Panc1 (cell line): Measurements from ENCODE around the gene RAI1. TPM values are rescaled to one million over a fixed set of nuclear protein-coding genes. Genes with fewer than 3 reads are reported as not detected.

Experiments
- ATAC-seq: fragments of 200-7000 bp; cut with Tn5 transposase; 2 replicates; pipeline ENCODE4 v1.9.1; 2020; ENCODE audit warnings: mild to moderate bottlenecking, moderate library complexity
- BruUV-seq: library from RNA; stranded (reverse); fragments of 400-500 nt; replicated peaks from 2 replicates; lab custom pipeline; 2021; lab: Mats Ljungman, UMichigan
- CTCF ChIA-PET: fragments of 300-600 bp; sonication (Branson Sonifier 250); formaldehyde crosslinking; loops from one replicate; lab custom pipeline; 2022; ENCODE audit warnings: antibody characterized with exemption; lab: Charles Lee
- POLR2A ChIA-PET: fragments of 300-600 bp; sonication (Branson Sonifier 250); formaldehyde crosslinking; loops from one replicate; lab custom pipeline; 2022; ENCODE audit warnings: antibody characterized with exemption; lab: Charles Lee
- DNase-seq: peaks from one replicate; pipeline ENCODE4 v3.0.0-alpha.2; 2010; ENCODE audit warnings: low read depth, low spot score
- H3K27ac ChIP-seq: 2 replicates; pipeline ENCODE4 v1.5.1; 2011; ENCODE audit warnings: mild to moderate bottlenecking, low read length, inconsistent platforms
- H3K27me3 ChIP-seq: fragments of 200-500 bp; sonication (Bioruptor generic); 2 replicates; pipeline ENCODE4 v1.6.0; 2014; ENCODE audit warnings: low read length, inconsistent platforms; ENCODE audit not compliant: control insufficient read depth, insufficient read depth
- H3K36me3 ChIP-seq: fragments of 200-500 bp; sonication (Bioruptor generic); 2 replicates; pipeline ENCODE4 v1.5.1; 2014; ENCODE audit warnings: inconsistent platforms, mild to moderate bottlenecking, low read length, moderate library complexity; ENCODE audit not compliant: control insufficient read depth, insufficient read depth
- H3K4me1 ChIP-seq: 2 replicates; pipeline ENCODE4 v1.5.1; 2011; ENCODE audit warnings: inconsistent platforms, mild to moderate bottlenecking, low read length, moderate library complexity; ENCODE audit not compliant: control insufficient read depth, insufficient read depth
- H3K4me3 ChIP-seq, 2 experiments: 2 replicates each; pipeline ENCODE4 v1.5.1; 2011 to 2012; ENCODE audit warnings: low read depth in 2 of 2, low read length in 2 of 2, mild to moderate bottlenecking in 2 of 2, inconsistent platforms in 1 of 2, moderate library complexity in 1 of 2
- H3K9me3 ChIP-seq: fragments of 200-500 bp; sonication (Bioruptor generic); 2 replicates; pipeline ENCODE4 v1.5.1; 2014; ENCODE audit warnings: low read depth, mild to moderate bottlenecking, inconsistent platforms, low read length, moderate library complexity; ENCODE audit not compliant: control insufficient read depth, insufficient read depth
- POLR2AphosphoS5 ChIP-seq: IDR thresholded peaks from 2 replicates; pipeline ENCODE4 v1.6.1; 2012; ENCODE audit warnings: mild to moderate bottlenecking, low read depth, low read length, moderate library complexity
- REST ChIP-seq, 2 experiments: IDR thresholded peaks; 2 replicates each; pipeline ENCODE4 v1.6.1; 2011 to 2012; ENCODE audit warnings: low read depth in 2 of 2, control low read depth in 1 of 2, low read length in 1 of 2, mild to moderate bottlenecking in 1 of 2, moderate library complexity in 1 of 2; ENCODE audit not compliant: insufficient read depth in 1 of 2
- SIN3A ChIP-seq: IDR thresholded peaks from 2 replicates; pipeline ENCODE4 v1.6.1; 2012; ENCODE audit warnings: low read depth, mild to moderate bottlenecking, low read length, moderate library complexity, borderline replicate concordance; ENCODE audit not compliant: insufficient read depth
- TCF7L2 ChIP-seq: IDR thresholded peaks from 2 replicates; pipeline ENCODE4 v1.6.1; 2011; ENCODE audit warnings: mild to moderate bottlenecking, low read depth, low read length, inconsistent platforms
- in situ Hi-C: cut with HindIII; loops from 2 replicates; pipeline ENCODE4 v1.10.0; 2016; ENCODE audit warnings: low sequenced_read_pairs, low pct_unique_long_range_greater_than_20kb
- intact Hi-C: fragments of 100-400 bp; cut with micrococcal nuclease; formaldehyde crosslinking; loops from one replicate; pipeline ENCODE4 v1.10.0; 2022; ENCODE audit not compliant: unreplicated experiment
- total RNA-seq: library from RNA; stranded (reverse); gene quantifications from one replicate; pipeline ENCODE4 v1.2.1, GENCODE V29; 2021; ENCODE audit not compliant: unreplicated experiment
- TF ChIP-seq, protein P1 (sequence below): fragments of 450-650 bp; IDR thresholded peaks from 2 replicates; pipeline ENCODE4 v1.5.1; 2017; ENCODE audit warnings: mild to moderate bottlenecking

The RAI1 gene
- total RNA-seq, 1 experiment from 2014 or later = 51.0 TPM

GRCh38 chr17:17835415-17836249 lies 154.4 kb downstream of the RAI1 start:
- Histone ChIP-seq H3K27ac (peak overlapping the region; percentile 98), H3K27me3 (no peaks in the 10 kb centered on the region), H3K4me1 (peaks cover 49% of the 10 kb centered on the region), H3K36me3 (0 out of 2 replicates have a peak, but pooled peaks cover 2% of the 10 kb centered on the region), H3K4me3 (peak overlapping the region; percentile 64 to 72), H3K9me3 (no peaks in the 10 kb centered on the region)
- ChIA-PET POLR2A (interaction anchor here (0.6 to 1.5 kb wide), 7 partner anchors 8 to 693 kb away, joined by 3 to 7 read pairs (median 4); no protein-coding TSS in a partner anchor), CTCF (interaction anchor here (0.6 kb wide), 1 partner anchor 28 kb away, joined by 5 read pairs; no protein-coding TSS in a partner anchor)
- ATAC-seq = peak; percentile 14
- DNase-seq = no peak
- intact Hi-C loops = no loop called here
- BruUV-seq = TSS peak; percentile 81
- in situ Hi-C loops = no loop called here
- TF ChIP-seq TCF7L2 (no peak), SIN3A (no peak), REST (IDR thresholded peaks at IDR 0.05; ENCODE audit: insufficient read depth in 1 of 2, low read depth in 2 of 2, low read length in 1 of 2) (no peak), POLR2AphosphoS5 (no peak)
- TF ChIP-seq, protein P1, sequence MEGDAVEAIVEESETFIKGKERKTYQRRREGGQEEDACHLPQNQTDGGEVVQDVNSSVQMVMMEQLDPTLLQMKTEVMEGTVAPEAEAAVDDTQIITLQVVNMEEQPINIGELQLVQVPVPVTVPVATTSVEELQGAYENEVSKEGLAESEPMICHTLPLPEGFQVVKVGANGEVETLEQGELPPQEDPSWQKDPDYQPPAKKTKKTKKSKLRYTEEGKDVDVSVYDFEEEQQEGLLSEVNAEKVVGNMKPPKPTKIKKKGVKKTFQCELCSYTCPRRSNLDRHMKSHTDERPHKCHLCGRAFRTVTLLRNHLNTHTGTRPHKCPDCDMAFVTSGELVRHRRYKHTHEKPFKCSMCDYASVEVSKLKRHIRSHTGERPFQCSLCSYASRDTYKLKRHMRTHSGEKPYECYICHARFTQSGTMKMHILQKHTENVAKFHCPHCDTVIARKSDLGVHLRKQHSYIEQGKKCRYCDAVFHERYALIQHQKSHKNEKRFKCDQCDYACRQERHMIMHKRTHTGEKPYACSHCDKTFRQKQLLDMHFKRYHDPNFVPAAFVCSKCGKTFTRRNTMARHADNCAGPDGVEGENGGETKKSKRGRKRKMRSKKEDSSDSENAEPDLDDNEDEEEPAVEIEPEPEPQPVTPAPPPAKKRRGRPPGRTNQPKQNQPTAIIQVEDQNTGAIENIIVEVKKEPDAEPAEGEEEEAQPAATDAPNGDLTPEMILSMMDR = no peak

GRCh38 chr17:17836250-17836817 lies 155.1 kb downstream of the RAI1 start:
- ChIA-PET POLR2A (interaction anchor here (0.6 to 1.5 kb wide), 7 partner anchors 8 to 692 kb away, joined by 3 to 7 read pairs (median 4); no protein-coding TSS in a partner anchor), CTCF (interaction anchor here (0.6 kb wide), 1 partner anchor 27 kb away, joined by 5 read pairs; no protein-coding TSS in a partner anchor)
- Histone ChIP-seq H3K4me1 (peaks cover 53% of the 10 kb centered on the region), H3K9me3 (no peaks in the 10 kb centered on the region), H3K4me3 (peak overlapping the region; percentile 64 to 72), H3K36me3 (0 out of 2 replicates have a peak, but pooled peaks cover 2% of the 10 kb centered on the region), H3K27me3 (no peaks in the 10 kb centered on the region), H3K27ac (peak overlapping the region; percentile 98)
- DNase-seq (peak; percentile 87), ATAC-seq (peak; percentile 83)
- in situ Hi-C loops (no loop called here), intact Hi-C loops (no loop called here)
- TF ChIP-seq, protein P1 = no peak
- TF ChIP-seq TCF7L2 = no peak
- TF ChIP-seq REST (IDR thresholded peaks at IDR 0.05; ENCODE audit: insufficient read depth in 1 of 2, low read depth in 2 of 2, low read length in 1 of 2) = 0 out of 4 replicates have a peak, but pooled peaks of 1 of the 2 experiments have one; percentile 27
- peak; percentile 90 for TF ChIP-seq POLR2AphosphoS5
- TF ChIP-seq SIN3A = no peak
- BruUV-seq = no TSS peak
